Fibroblast of lung (primary cell): ENCODE results near the gene FCHO1. TPM values are rescaled to one million over a fixed set of nuclear protein-coding genes. Genes with fewer than 3 reads are reported as not detected.
"Not testable (repeated sequence)": the region's sequence is repeated elsewhere in the genome, so short reads cannot be mapped to it uniquely, and the experiment has no call there.

ENCODE experiments used
- DNase-seq, 2 donors: peaks; one replicate each; pipeline versions ENCODE4 v3.0.0 to v3.0.0-alpha.2; 2010; ENCODE audit warnings: low read depth in 2 of 2
- H2AFZ ChIP-seq: 2 replicates; pipeline ENCODE4 v1.5.1; 2012; ENCODE audit warnings: low read length, control low read depth, inconsistent platforms
- H3K27ac ChIP-seq: 2 replicates; pipeline ENCODE4 v1.5.1; 2011; ENCODE audit warnings: low read length, control low read depth; ENCODE audit not compliant: insufficient read depth
- H3K27me3 ChIP-seq: 2 replicates; pipeline ENCODE4 v1.5.1; 2011; ENCODE audit warnings: mild to moderate bottlenecking, low read length; ENCODE audit not compliant: control insufficient read depth, insufficient read depth
- H3K36me3 ChIP-seq: 2 replicates; pipeline ENCODE4 v1.5.1; 2011; ENCODE audit warnings: low read length; ENCODE audit not compliant: control insufficient read depth, insufficient read depth
- H3K4me1 ChIP-seq: 2 replicates; pipeline ENCODE4 v1.5.1; 2011; ENCODE audit warnings: low read length; ENCODE audit not compliant: control insufficient read depth, insufficient read depth; ENCODE audit errors: extremely low read depth
- H3K4me2 ChIP-seq: 2 replicates; pipeline ENCODE4 v1.5.1; 2011; ENCODE audit warnings: low read length, control low read depth; ENCODE audit not compliant: insufficient read depth; ENCODE audit errors: extremely low read depth
- H3K4me3 ChIP-seq, 4 experiments: fragments of 200-600 bp in 1 of 4; sonication (generic) in 1 of 4; replicated peaks in 1 of 4; 2 replicates each; pipeline ENCODE4 v1.5.1; 2011 to 2016; ENCODE audit warnings: low read length in 4 of 4, low read depth in 3 of 4, mild to moderate bottlenecking in 3 of 4, control low read depth in 2 of 4, inconsistent platforms in 1 of 4, mixed read lengths in 1 of 4; ENCODE audit not compliant: insufficient read depth in 1 of 4; ENCODE audit errors: control extremely low read depth in 1 of 4
- H3K79me2 ChIP-seq: 2 replicates; pipeline ENCODE4 v1.5.1; 2012; ENCODE audit warnings: mild to moderate bottlenecking, low read length, inconsistent platforms; ENCODE audit not compliant: control insufficient read depth, insufficient read depth
- H3K9ac ChIP-seq: 2 replicates; pipeline ENCODE4 v1.5.1; 2011; ENCODE audit warnings: mild to moderate bottlenecking, low read length, control low read depth; ENCODE audit not compliant: insufficient read depth
- H3K9me3 ChIP-seq: 2 replicates; pipeline ENCODE4 v1.5.1; 2012; ENCODE audit warnings: low read depth, low read length; ENCODE audit not compliant: control insufficient read depth, insufficient read depth
- H4K20me1 ChIP-seq: 2 replicates; pipeline ENCODE4 v1.5.1; 2011; ENCODE audit warnings: low read length; ENCODE audit not compliant: control insufficient read depth, insufficient read depth; ENCODE audit errors: extremely low read depth
- EZH2 ChIP-seq: IDR thresholded peaks from 2 replicates; pipeline ENCODE4 v1.5.1; 2012; ENCODE audit warnings: low read length, control low read depth, mild to moderate bottlenecking; ENCODE audit errors: missing control alignments
- polyA plus RNA-seq, 2 donors: library from polyadenylated mRNA; depleted of rRNA in 1 of 2; stranded (reverse) in 1 of 2; unstranded in 1 of 2; fragments of >200 nt; gene quantifications; 2 replicates each; pipeline ENCODE4 v1.2.1, GENCODE V29; 2011 to 2012; ENCODE audit warnings: missing spikeins in 1 of 2
- total RNA-seq: library from RNA; depleted of rRNA; stranded (reverse); fragments of >200 nt; gene quantifications from 2 replicates; pipeline ENCODE4 v1.2.1, GENCODE V29; 2014
- TF ChIP-seq, protein P1 (sequence below), 2 donors: IDR thresholded peaks in 1 of 2; conservative IDR thresholded peaks in 1 of 2; 1 replicate in 1 of 2; 2 replicates in 1 of 2; pipeline ENCODE4 v1.5.1; 2011 to 2012; ENCODE audit warnings: low read length in 2 of 2, control low read depth in 1 of 2, inconsistent platforms in 1 of 2, low read depth in 1 of 2, mild to moderate bottlenecking in 1 of 2

Gene FCHO1
- total and polyA plus RNA-seq, 2 donors (not counting 1 experiment from before 2014, with no cell fraction given) = 0.07 to 0.33 TPM

GRCh38 chr19:17780781-17781180 lies 29.5 kb downstream of the FCHO1 start:
- Histone ChIP-seq H2AFZ (no peak overlapping the region), H3K27ac (no peak overlapping the region), H3K27me3 (no peaks in the 10 kb centered on the region), H3K79me2 (no peaks in the 10 kb centered on the region), H3K4me1 (peaks cover 3% of the 10 kb centered on the region), H3K9me3 (no peaks in the 10 kb centered on the region), H4K20me1 (no peaks in the 10 kb centered on the region), H3K9ac (no peak overlapping the region), H3K4me2 (no peak overlapping the region), H3K4me3 (no peak overlapping the region), H3K36me3 (no peaks in the 10 kb centered on the region)
- no peak for DNase-seq
- TF ChIP-seq, protein P1, sequence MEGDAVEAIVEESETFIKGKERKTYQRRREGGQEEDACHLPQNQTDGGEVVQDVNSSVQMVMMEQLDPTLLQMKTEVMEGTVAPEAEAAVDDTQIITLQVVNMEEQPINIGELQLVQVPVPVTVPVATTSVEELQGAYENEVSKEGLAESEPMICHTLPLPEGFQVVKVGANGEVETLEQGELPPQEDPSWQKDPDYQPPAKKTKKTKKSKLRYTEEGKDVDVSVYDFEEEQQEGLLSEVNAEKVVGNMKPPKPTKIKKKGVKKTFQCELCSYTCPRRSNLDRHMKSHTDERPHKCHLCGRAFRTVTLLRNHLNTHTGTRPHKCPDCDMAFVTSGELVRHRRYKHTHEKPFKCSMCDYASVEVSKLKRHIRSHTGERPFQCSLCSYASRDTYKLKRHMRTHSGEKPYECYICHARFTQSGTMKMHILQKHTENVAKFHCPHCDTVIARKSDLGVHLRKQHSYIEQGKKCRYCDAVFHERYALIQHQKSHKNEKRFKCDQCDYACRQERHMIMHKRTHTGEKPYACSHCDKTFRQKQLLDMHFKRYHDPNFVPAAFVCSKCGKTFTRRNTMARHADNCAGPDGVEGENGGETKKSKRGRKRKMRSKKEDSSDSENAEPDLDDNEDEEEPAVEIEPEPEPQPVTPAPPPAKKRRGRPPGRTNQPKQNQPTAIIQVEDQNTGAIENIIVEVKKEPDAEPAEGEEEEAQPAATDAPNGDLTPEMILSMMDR (conservative IDR thresholded peaks at IDR 0.05 in 1 of 2, IDR thresholded peaks at IDR 0.05 in 1 of 2; ENCODE audit: low read depth in 1 of 2, low read length in 2 of 2) = no peak
- TF ChIP-seq EZH2 = no peak

DNA sequence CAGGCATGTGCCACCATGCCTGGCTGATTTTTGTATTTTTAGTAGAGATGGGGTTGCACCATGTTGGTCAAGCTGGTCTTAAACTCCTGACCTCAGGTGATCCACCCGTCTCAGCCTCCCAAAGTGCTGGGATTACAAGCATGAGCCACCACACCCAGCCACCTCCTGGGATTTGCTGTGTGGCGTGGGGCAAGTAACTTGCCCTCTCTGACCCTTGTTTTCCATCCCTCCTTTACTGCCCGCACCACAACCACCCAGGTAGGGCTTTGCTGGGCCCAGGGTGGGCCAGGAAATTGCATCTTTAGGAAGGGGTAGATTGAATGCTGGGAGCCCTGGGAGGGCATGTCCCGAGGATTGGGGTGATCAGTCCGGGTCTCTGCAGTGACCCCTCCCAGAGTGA lies 32.4 kb downstream of the FCHO1 start:
- H2AFZ ChIP-seq, H4K20me1 ChIP-seq, H3K4me1 ChIP-seq, H3K27ac ChIP-seq, H3K9me3 ChIP-seq, H3K36me3 ChIP-seq, H3K4me3 ChIP-seq, H3K27me3 ChIP-seq, H3K4me2 ChIP-seq, H3K79me2 ChIP-seq, H3K9ac ChIP-seq, DNase-seq: not testable (repeated sequence)

DNA sequence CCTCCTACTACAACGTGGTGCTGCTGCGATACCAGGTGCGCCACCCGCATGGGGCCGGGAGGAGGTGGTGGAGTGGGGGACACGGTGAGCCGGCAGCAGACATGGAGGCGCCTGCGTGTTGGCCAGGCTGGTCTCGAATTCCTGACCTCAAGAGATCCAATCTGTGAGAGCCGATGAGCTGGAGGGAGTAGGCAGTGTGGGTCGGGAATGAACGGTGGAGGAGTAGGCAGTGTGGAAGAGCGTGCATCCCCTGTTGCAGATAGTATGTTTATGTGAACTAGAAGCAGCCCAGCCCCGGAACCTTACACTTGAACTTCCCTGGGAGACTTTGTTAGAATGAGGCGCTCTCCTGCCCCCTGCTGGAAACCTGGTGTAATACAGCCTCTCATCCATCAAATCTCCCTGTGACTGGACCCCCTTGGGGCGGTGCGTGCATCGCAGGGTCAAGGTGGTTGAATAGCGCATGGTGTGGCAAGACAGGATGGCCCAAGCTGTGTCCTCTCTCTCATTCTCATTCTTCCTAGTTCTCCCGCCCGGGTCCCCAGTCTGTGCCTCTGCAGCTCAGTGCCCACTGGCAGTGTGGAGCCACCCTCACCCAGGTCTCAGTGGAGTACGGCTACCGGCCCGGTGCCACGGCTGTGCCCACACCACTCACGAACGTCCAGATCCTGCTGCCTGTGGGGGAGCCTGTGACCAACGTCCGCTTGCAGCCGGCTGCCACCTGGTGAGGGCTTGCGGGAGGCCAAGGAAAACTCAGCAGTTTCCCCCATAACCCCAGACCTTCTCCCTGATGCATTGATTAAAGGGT lies 33.1 kb downstream of the FCHO1 start:
- TF ChIP-seq EZH2 = no peak
- TF ChIP-seq, protein P1 (conservative IDR thresholded peaks at IDR 0.05 in 1 of 2, IDR thresholded peaks at IDR 0.05 in 1 of 2; ENCODE audit: low read depth in 1 of 2, low read length in 2 of 2) = peak; percentile 79 to 87
- H2AFZ ChIP-seq = peak overlapping the region; percentile 62
- no peaks in the 10 kb centered on the region for H3K79me2 ChIP-seq
- H3K27ac ChIP-seq = no peak overlapping the region
- no peak overlapping the region for H3K4me2 ChIP-seq
- H3K9ac ChIP-seq = no peak overlapping the region
- H3K4me3 ChIP-seq = no peak overlapping the region
- DNase-seq = peak; percentile 28 to 60
- H3K9me3 ChIP-seq = no peaks in the 10 kb centered on the region
- H4K20me1 ChIP-seq = no peaks in the 10 kb centered on the region
- no peaks in the 10 kb centered on the region for H3K4me1 ChIP-seq
- H3K27me3 ChIP-seq = no peaks in the 10 kb centered on the region
- no peaks in the 10 kb centered on the region for H3K36me3 ChIP-seq
